HG03432 (cell line): ENCODE results near the gene FZD2.
"Not testable (repeated sequence)": the region's sequence is repeated elsewhere in the genome, so short reads cannot be mapped to it uniquely, and the experiment has no call there.

Experiments
- ATAC-seq: cut with Tn5 transposase; IDR thresholded peaks from one replicate; pipeline ENCODE4 v1.9.1; 2021; ENCODE audit warnings: mild to moderate bottlenecking, moderate library complexity; ENCODE audit not compliant: unreplicated experiment

The FZD2 gene

GRCh38 chr17:44546671-44547606 is 10.3 kb upstream of the FZD2 start:
- no peak for ATAC-seq

GRCh38 chr17:44547625-44548267 is 9.5 kb upstream of the FZD2 start:
- no peak for ATAC-seq

GRCh38 chr17:44548376-44549230 is 8.7 kb upstream of the FZD2 start:
- ATAC-seq: no peak

GRCh38 chr17:44549686-44550085 is 7.6 kb upstream of the FZD2 start:
- ATAC-seq: no peak

- no peak for ATAC-seq
Measured at GRCh38 chr17:44552361-44552760, 4.9 kb upstream of the FZD2 start.

GRCh38 chr17:44555099-44555498 is 2.2 kb upstream of the FZD2 start:
- no peak for ATAC-seq

GRCh38 chr17:44556166-44556831 is 985 bp upstream of the FZD2 start:
- ATAC-seq: no peak

- peak; percentile 30 for ATAC-seq
Measured at GRCh38 chr17:44557651-44558285, 484 bp downstream of the FZD2 start.

GRCh38 chr17:44558334-44558709 is 1.0 kb downstream of the FZD2 start:
- no peak for ATAC-seq

GRCh38 chr17:44558710-44559633 is 1.7 kb downstream of the FZD2 start:
- ATAC-seq: no peak

GRCh38 chr17:44559634-44560554 is 2.6 kb downstream of the FZD2 start:
- no peak for ATAC-seq

- ATAC-seq: no peak
Measured at GRCh38 chr17:44561237-44561623, 3.9 kb downstream of the FZD2 start.

- no peak for ATAC-seq
Measured at GRCh38 chr17:44564429-44564828, 7.1 kb downstream of the FZD2 start.

- ATAC-seq: no peak
Measured at GRCh38 chr17:44565866-44566443, 8.7 kb downstream of the FZD2 start.

- not testable (repeated sequence) for ATAC-seq
Measured at GRCh38 chr17:44568311-44568944, 11.1 kb downstream of the FZD2 start.

GRCh38 chr17:44568945-44569858 is 11.9 kb downstream of the FZD2 start:
- ATAC-seq: no peak
